Karpas-422 (cell line): Measurements from ENCODE around the gene SKA1. TPM values are rescaled to one million over a fixed set of nuclear protein-coding genes. Genes with fewer than 3 reads are reported as not detected.

Experiments
- total RNA-seq: library from RNA; depleted of rRNA; stranded (reverse); fragments of >200 nt; shearing (Covaris generic); gene quantifications from 2 replicates; pipeline ENCODE4 v1.2.3, GENCODE V29; 2014; ENCODE audit warnings: low replicate concordance; rRNA removed

Gene SKA1
- total RNA-seq, 1 experiment from 2014 or later = 28.8 TPM

Other genes starting within 250 kb of the SKA1 start
- 0.97 TPM in 1 of 2 replicates, not detected in the other for gene MYO5B, start 179.9 kb upstream of the SKA1 start, total RNA-seq
- 0.34 TPM in 1 of 2 replicates, not detected in the other for gene CFAP53, start 108.6 kb upstream of the SKA1 start, total RNA-seq
- gene MBD1, start 93.5 kb upstream of the SKA1 start, total RNA-seq = 33.0 and 85.4 TPM in 2 replicates
- 43.0 and 105 TPM in 2 replicates for gene CXXC1, start 87.4 kb upstream of the SKA1 start, total RNA-seq
- not detected in 2 replicates for gene MAPK4, start 185.0 kb downstream of the SKA1 start, total RNA-seq